Measurements from ENCODE around the gene PRAME. TPM values are rescaled to one million over a fixed set of nuclear protein-coding genes. Genes with fewer than 3 reads are reported as not detected.
"Not testable (repeated sequence)": the region's sequence is repeated elsewhere in the genome, so short reads cannot be mapped to it uniquely, and the experiment has no call there.

PRAME gene
- total RNA-seq, 1 experiment from 2014 or later: not detected

- POLR2A ChIA-PET: no interaction called here
- no peaks in the 10 kb centered on the region for H3K9me3 Mint-ChIP-seq (ENCODE audit: unreplicated experiment)
- CTCF ChIA-PET: interaction anchor here (0.5 to 7.4 kb wide), 43 partner anchors 9 to 775 kb away, joined by 3 to 73 read pairs (median 4); no protein-coding TSS in a partner anchor
- intact Hi-C loops (cut with micrococcal nuclease): loop anchor here (2.0 to 10.0 kb wide), 3 partner anchors 100 to 367 kb away; no protein-coding TSS in a partner anchor
- DNase-seq (ENCODE audit: unreplicated experiment): no peak
- no TSS peak for BruUV-seq (replicated peaks)
- no peaks in the 10 kb centered on the region for H3K36me3 Mint-ChIP-seq (ENCODE audit: insufficient read depth, unreplicated experiment)
- TF ChIP-seq CTCF (IDR thresholded peaks at IDR 0.05; ENCODE audit: unreplicated experiment): no peak
- H3K27me3 Mint-ChIP-seq (ENCODE audit: insufficient read depth, unreplicated experiment): peaks cover 87% of the 10 kb centered on the region
- H3K4me1 Mint-ChIP-seq (ENCODE audit: insufficient read depth, unreplicated experiment): no peaks in the 10 kb centered on the region
- no peak overlapping the region for H3K4me3 Mint-ChIP-seq (ENCODE audit: unreplicated experiment)
- H3K27ac Mint-ChIP-seq (ENCODE audit: low read depth, unreplicated experiment): no peak overlapping the region
Measured at GRCh38 chr22:22587577-22588188, 28.6 kb upstream of the PRAME start.

GRCh38 chr22:22584722-22585121 is 25.7 kb upstream of the PRAME start:
- ChIA-PET CTCF (interaction anchor here (0.7 to 7.4 kb wide), 4 partner anchors 8 to 373 kb away, joined by 3 to 73 read pairs (median 32); no protein-coding TSS in a partner anchor), POLR2A (no interaction called here)
- Mint-ChIP-seq H3K27me3 (ENCODE audit: insufficient read depth, unreplicated experiment) (peaks cover 87% of the 10 kb centered on the region), H3K9me3 (ENCODE audit: unreplicated experiment) (no peaks in the 10 kb centered on the region), H3K4me3 (ENCODE audit: unreplicated experiment) (no peak overlapping the region), H3K36me3 (ENCODE audit: insufficient read depth, unreplicated experiment) (no peaks in the 10 kb centered on the region), H3K4me1 (ENCODE audit: insufficient read depth, unreplicated experiment) (no peaks in the 10 kb centered on the region), H3K27ac (ENCODE audit: low read depth, unreplicated experiment) (no peak overlapping the region)
- DNase-seq (ENCODE audit: unreplicated experiment): no peak
- intact Hi-C loops (cut with micrococcal nuclease): loop anchor here (5.0 to 10.0 kb wide), 2 partner anchors 103 to 370 kb away; no protein-coding TSS in a partner anchor
- no peak for TF ChIP-seq CTCF (IDR thresholded peaks at IDR 0.05; ENCODE audit: unreplicated experiment)
- BruUV-seq (replicated peaks): no TSS peak

- CTCF ChIA-PET: interaction anchor here (0.6 to 1.4 kb wide), 7 partner anchors 8 to 479 kb away, joined by 3 to 6 read pairs (median 4); no protein-coding TSS in a partner anchor
- no peaks in the 10 kb centered on the region for H3K36me3 Mint-ChIP-seq (ENCODE audit: insufficient read depth, unreplicated experiment)
- H3K27me3 Mint-ChIP-seq (ENCODE audit: insufficient read depth, unreplicated experiment): peaks cover 73% of the 10 kb centered on the region
Measured at GRCh38 chr22:22583030-22583429, 24.0 kb upstream of the PRAME start.

GRCh38 chr22:22581524-22581923 is 22.5 kb upstream of the PRAME start:
- POLR2A ChIA-PET; H3K4me1 Mint-ChIP-seq (ENCODE audit: insufficient read depth, unreplicated experiment); DNase-seq (ENCODE audit: unreplicated experiment); H3K36me3 Mint-ChIP-seq (ENCODE audit: insufficient read depth, unreplicated experiment); H3K4me3 Mint-ChIP-seq (ENCODE audit: unreplicated experiment); H3K9me3 Mint-ChIP-seq (ENCODE audit: unreplicated experiment); H3K27ac Mint-ChIP-seq (ENCODE audit: low read depth, unreplicated experiment); BruUV-seq (replicated peaks): not testable (repeated sequence)
- CTCF ChIA-PET: interaction anchor here (0.6 to 1.3 kb wide), 5 partner anchors 28 to 377 kb away, joined by 3 to 6 read pairs (median 3); no protein-coding TSS in a partner anchor
- intact Hi-C loops (cut with micrococcal nuclease): loop anchor here (10.0 kb wide), 1 partner anchor 373 kb away; no protein-coding TSS in a partner anchor
- peaks cover 66% of the 10 kb centered on the region for H3K27me3 Mint-ChIP-seq (ENCODE audit: insufficient read depth, unreplicated experiment)

More at GRCh38 chr22:22583030-22583429, 24.0 kb upstream of the PRAME start:
- Mint-ChIP-seq H3K4me1 (ENCODE audit: insufficient read depth, unreplicated experiment) (no peaks in the 10 kb centered on the region), H3K9me3 (ENCODE audit: unreplicated experiment) (no peaks in the 10 kb centered on the region), H3K4me3 (ENCODE audit: unreplicated experiment) (no peak overlapping the region), H3K27ac (ENCODE audit: low read depth, unreplicated experiment) (no peak overlapping the region)
- DNase-seq (ENCODE audit: unreplicated experiment): no peak
- POLR2A ChIA-PET: no interaction called here
- no TSS peak for BruUV-seq (replicated peaks)
- TF ChIP-seq CTCF (IDR thresholded peaks at IDR 0.05; ENCODE audit: unreplicated experiment): no peak
- intact Hi-C loops (cut with micrococcal nuclease): loop anchor here (10.0 kb wide), 1 partner anchor 372 kb away; no protein-coding TSS in a partner anchor
